GM19372 (cell line): ENCODE measurements around the gene SVBP.
"Not testable (repeated sequence)": the region's sequence is repeated elsewhere in the genome, so short reads cannot be mapped to it uniquely, and the experiment has no call there.

ENCODE experiments used
- ATAC-seq: cut with Tn5 transposase; IDR thresholded peaks from one replicate; pipeline ENCODE4 v1.9.1; 2021; ENCODE audit warnings: mild to moderate bottlenecking, low read depth, moderate library complexity; ENCODE audit not compliant: unreplicated experiment

SVBP gene

DNA sequence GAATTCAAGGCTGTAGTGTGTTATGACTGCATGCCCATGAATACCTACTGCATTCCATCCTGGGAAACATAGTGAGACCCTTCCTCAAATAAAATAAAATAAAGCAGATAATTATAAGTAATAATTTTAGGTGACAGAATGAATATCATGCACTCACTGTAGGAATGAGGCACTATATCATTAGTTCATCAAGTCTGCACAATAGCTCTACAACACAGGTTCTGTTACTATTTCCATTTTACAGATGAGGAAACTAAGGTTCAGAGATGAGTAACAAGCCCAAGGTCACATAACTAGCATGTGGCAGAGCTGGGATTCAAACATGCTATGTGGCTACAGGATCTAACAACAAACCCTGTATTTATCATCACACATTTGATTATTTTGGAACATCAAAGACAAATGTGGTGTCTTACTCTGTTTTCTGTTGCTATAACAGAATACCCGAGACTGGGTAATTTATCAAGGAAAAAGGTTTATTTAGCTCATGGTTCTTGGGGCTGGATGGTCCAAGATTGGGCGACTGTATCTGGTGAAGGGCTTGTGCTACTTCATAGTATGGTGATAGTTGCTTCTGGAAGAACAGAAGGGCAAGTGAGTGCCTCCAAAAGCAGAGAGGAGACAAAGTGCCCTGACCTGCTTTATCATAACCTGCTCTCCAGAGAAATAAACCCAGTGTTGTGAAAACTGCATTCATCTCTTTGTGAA is 24.4 kb upstream of the SVBP start:
- ATAC-seq = no peak

DNA sequence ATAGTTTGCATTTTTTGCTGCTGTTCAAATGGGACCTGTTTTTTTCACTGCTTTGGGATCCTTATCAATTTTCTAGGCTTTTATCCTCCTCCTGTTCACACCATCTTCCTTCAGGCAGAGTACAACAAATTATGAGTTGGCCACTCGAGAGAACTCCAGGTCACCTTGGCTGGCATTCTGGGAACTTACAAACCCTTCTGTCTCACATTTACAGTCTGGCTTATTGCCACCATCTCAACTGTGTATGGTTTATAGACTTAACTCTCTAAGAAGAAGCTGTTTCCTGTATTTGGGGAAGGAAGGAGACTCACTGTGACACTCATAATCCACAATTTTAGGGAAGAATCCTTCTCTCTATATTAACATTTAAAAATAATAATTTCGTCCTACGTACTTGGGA is 23.8 kb upstream of the SVBP start:
- ATAC-seq = no peak

DNA sequence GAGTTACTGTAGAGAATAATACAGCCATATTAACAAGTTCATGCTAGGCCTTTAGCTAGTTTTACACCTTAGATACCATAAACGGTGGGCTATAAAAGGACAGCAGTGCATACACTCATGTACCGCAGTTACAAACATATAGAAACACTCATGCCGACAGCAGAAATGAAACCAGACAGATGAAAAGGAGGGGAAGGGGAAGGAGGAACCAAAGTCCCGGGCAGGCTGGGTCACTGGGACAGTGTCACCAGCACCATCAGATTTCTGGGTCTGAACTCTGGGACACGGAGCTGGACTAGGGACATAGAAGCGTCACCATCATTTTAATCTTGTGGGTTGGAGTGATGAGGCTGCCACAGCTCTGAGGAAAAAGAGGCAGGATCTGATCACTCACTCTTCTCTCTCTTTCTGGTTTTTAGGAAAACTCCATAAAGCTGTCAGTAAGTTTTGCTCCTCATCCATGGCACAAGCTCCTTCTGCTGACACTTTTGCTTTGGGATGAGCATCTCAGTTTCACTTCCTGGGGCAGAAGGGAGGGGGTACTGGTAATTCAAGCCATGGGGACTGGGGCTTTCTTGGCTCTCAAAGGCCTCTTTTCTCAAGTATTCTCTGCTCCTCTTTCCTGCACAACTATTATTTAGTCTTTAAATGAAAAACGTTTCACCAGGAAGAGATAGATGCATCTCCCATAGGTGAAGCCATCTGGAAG is 21.4 kb upstream of the SVBP start:
- ATAC-seq = no peak

DNA sequence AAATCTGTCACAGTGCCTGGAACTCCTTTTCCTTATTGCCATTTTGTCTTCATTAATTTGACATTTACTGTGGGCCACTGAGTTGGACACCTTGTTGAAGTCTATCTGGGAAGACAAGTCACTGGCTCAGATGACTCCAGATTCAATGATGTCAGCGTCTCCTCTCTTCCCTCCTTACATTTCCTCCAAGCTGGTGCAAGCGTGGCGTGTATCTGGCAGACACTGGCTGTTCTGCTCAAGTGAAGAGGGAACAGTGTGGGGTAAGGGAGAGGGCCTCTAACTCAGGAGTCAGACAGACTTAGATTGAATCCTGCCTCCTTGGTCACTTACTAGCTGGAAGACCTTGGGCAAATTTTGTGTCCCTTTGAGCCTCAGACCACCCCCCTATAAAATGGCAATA is 20.5 kb upstream of the SVBP start:
- no peak for ATAC-seq

DNA sequence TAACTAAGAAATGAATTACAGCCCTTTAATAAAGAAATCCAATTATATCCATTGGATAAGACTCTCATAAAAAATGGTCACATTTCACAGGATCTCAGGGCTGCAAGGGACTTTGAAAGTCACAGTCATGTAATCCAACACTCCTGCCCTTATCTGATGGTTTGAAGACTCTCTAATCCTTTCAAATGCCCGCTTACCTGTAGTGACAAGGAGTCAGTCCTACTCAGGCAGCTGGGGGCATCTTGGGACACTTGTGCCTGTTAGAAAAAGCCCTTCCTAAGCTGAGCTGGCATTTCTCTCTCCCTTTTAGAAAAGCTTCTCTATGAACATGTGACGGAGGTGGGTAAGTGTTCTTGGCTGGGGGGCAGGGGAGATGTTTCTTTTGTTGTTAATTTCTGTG is 18.2 kb upstream of the SVBP start:
- no peak for ATAC-seq

DNA sequence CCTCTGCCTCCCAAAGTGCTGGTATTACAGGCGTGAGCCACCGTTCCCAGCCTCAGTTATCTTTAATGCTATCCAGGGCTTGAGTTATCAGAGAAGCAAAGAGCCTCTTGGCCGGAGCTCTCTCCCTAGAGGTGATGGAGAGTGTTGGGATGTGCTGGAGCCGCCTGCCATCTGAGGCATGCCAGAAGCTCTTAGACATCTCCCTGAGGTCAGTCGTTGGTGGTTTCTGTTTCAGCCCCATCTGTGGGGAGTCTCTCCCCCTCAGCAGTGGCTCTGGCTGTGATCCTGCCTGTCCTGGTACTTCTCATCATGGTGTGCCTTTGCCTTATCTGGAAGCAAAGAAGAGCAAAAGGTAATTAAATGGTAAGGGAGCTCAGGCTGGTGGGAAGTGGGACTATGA is 17.6 kb upstream of the SVBP start:
- no peak for ATAC-seq

DNA sequence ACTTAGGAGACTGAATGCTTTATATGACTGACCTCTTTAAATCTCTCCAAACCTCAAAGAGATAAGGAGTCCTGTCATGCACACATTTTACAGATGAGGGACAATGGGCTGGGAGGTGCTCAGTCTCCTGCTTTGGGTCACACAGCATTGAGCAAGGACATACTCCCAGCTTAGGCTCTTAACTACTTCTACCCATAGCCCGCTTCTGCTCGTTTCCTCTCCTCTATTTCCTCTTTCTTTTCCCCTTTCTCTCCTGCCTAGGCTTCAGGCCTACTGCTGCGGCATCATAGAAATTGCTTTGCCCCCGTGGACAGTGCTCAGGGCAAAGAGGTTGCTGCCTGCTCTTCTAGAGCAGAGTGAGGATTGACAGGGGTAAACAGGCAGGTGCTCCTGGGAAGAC is 16.8 kb upstream of the SVBP start:
- ATAC-seq = no peak

DNA sequence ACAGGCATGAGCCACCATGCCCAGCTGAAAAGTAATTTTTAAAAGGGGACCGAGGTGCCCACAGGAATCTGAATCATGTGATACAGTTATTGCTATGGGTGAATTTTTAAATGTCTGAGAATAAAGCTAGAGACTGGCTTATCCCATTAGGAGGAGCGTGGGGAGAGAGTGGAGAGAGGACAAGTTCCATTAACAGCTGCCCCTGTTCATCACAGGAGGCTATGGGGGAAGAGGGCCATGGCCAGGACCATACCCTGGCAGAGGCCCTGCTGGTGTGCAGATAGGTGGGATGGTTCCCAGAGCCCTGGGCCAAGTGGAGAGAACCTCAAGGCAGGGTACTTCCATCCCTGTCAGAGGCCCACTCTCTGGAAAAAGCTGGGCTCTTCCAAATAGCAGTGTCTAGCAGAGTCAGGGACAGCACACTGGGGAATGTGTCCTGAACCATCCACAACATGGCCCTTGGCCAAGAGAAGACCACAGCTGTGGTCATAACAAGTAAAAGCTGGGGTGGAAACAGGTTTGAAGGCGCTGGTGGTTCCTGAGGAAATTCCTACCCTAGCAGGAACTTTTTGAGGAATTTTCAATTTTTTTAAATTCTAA is 15.5 kb upstream of the SVBP start:
- no peak for ATAC-seq

DNA sequence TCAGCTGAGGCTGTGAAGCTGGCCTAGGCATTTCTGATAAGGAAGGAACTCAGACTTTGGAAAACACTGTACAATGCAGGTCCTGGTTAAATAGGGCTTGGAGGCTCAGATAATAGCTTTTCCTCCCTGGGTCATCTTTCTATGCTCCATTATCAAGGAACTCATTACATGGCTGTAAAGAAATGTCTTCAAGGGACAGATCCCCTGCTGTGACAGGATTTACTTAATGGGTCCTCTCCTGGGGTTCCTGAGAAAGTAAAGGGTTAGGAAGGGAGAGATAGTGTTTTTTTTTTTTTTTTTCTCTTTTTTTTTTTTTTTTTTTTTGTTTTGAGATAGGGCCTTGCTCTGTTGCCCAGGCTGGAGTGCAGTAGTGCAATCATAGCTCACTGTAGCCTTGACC is 14.1 kb upstream of the SVBP start:
- no peak for ATAC-seq

DNA sequence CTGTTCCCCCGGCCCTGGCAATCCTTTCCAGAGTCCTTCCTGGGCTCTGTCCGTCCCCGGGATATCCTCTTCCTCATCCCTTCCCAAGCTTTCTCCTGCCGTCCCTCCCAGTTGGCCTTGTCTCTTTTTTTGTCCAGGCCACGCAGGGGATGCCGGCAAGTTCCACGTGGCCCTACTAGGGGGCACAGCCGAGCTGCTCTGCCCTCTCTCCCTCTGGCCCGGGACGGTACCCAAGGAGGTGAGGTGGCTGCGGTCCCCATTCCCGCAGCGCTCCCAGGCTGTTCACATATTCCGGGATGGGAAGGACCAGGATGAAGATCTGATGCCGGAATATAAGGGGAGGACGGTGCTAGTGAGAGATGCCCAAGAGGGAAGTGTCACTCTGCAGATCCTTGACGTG is 13.4 kb upstream of the SVBP start:
- ATAC-seq = no peak

DNA sequence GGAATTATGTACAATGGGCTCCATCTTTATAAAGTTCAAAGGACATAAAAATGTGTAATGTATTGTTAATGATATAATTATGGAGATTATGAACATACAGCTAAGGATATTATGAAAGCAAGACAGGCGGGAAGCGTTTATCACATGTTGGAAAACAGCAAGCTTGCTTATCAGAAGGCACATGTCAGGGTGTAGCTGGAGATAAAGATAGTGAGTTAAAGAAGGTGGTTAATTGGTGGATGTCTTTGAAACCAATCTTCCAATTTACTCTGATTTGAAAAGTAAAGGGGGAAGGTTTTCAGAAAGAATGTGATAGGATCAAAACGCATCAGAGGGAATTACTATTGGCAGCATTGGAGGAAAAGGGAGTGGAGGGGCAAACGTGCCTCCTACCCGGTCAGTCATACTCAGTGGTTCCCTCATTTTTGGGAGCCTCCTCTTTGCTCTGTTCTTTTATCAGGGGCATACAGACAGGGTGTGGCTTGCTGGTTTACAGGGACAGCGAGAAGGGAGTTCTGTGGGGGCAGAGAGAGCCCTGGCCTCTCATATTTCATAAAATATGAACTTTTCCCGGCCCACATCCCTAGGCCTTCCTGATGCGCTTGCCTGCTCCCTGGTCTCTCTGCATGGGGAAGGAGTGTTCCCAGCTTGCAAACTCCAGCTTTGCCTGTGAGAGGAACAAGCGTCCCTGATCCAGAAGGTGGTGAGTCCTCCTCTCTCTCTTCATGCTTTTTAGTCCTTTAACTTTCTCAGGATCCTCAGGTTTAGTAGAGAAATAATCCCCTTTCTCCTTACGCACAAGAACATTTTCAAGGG is 8.0 kb upstream of the SVBP start:
- no peak for ATAC-seq

DNA sequence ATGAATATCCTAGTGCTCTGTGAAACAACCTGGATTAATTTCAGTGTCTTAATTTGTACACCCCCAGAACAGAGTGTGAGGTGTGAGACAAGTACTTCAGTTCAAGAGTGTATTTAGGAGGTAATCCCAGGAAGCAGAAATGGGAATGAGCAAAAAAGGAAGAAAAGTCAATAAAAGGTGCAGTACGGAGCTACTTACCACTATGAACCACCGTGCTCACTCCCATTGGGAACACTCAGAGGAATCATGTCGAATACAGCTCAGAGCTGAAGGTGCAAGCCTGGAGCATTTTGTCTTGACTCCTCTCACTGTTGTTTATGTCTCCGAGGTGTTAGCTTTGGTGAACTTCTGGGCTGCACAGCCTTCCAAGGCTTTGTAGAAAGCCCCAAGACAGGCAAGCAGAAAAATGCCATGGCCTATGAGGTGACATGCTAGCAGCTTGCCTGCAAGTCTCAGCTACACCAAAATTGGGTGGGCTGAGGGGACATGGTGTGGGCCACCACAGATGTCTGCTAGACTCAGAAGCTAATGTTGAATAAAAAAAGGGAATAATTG is 7.4 kb upstream of the SVBP start:
- no peak for ATAC-seq

DNA sequence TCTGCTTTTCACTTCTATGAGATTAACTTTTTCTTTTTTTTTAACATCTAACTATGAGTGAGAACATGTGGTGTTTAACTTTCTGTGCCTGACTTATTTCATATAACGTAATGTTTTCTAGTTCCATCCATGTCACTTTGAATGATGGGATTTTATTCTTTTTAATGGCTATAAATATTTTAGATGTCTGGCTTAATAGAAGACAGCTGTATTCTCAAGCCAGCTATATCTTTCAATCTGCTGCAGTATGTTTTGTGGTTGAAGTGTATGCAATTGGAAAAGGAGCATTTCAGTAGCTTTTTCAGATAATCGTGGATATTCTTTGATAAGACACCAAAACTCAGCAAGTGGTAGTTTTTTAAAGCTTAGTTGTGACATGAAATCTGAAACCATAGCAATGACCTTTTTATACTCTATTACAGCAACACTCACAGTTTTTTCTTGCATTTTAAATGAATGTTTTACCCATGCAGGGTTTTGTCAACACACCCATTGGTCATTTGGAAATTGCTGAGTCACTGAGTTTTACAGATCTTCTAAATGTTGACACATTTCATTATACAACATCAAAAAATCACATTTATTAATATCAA is 5.7 kb upstream of the SVBP start:
- no peak for ATAC-seq

DNA sequence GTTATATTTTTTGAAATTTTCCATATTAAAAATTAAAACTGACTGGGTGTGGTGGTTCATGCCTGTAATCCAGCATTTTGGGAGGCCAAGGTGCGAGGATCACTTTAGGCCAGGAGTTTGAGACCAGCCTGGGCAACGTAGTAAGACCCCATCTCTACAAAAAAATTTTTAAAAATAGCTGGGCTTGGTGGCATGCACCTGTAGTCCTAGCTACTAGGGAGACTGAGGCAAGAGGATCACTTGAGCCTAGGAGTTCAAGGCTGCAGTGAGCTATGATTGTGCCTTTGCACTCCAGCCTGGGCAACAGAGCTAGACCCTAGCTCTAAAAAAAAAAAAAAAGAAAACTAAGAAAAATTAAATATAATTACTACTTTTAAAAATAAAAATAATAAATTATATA is 4.5 kb upstream of the SVBP start:
- ATAC-seq = no peak

DNA sequence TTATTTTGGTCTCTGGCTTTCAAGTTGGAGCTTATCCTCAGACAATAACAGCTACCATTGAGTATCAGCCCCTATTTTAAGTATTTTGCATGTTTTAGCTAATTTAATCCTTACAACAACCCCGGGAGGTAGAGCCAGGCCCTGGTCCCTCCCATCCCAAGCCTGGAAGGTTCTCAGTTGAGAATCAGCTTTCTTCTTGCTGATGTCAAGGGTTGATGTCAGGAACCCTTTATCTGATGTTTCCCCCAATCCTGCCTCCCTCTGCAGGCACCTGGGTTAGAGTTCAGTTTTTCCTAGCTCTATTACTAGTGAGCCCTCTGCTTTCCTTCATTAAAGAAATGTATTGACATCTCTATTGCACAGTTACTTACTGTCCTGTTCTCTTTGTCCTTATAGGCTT is 3.6 kb upstream of the SVBP start:
- ATAC-seq = no peak

DNA sequence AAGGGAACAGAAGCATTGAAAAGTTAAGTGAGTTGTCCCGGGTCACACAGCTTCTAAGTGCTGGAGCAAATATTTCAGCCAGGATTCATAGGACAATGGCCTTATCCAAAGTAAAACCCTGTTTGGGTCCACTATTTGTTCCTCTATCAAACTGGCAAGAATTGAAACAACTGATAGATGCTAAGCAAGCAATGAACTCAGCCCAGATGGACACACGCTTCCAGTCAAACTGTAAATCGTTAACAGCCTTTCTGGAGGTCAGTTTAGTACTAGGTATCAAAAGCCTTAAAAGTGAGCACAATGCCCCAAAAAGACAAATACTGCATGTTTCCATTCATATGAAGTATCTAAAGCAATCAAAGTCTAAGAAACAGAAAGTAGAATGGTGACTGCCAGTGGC is 779 bp upstream of the SVBP start:
- no peak for ATAC-seq

DNA sequence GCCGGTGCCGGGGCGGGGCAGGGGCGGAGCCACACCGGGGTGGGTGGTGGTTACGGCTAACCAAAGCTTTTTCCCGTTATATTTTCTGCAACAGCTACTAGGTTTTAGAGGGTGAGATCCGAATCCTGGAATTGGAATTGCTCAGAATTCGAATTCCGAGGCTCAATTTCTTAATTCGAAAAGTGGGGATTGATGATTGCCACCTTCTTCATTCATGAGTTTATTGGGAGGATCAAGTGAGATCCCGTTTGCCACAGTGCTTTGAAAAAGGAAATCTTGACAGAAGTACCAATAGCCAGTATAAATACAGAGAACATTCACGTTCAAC is 207 bp upstream of the SVBP start:
- no peak for ATAC-seq

DNA sequence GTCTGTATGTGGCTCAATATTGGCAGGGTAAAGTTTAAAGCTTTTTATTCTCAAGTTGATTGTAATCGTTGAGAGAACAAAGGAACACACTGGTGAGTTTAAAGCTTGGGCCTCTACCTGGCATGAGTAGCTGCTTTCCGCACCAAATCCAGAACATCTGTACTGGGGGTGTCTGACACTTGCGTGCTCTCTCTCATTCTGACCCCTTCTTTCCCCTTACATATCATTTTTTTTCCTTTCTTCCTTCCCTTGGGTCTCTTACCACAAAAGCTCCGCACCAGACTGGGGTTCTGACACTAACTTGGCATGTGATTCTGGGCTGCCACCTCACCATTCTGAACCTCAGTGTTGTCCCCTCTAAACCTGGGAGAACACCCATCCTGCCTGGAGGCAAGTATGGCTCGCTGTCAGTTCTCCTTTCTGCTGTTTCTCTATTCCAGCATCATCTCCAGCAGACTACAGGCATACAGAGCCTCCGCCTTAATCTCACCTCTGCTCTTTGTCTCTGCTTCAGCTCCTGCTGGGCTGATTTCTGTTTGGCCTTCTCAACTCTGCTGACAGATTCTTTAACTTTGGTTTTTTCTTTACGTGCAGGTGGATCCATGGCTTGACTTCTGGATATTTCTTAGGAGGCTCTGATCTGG is 1.1 kb downstream of the SVBP start:
- no peak for ATAC-seq

DNA sequence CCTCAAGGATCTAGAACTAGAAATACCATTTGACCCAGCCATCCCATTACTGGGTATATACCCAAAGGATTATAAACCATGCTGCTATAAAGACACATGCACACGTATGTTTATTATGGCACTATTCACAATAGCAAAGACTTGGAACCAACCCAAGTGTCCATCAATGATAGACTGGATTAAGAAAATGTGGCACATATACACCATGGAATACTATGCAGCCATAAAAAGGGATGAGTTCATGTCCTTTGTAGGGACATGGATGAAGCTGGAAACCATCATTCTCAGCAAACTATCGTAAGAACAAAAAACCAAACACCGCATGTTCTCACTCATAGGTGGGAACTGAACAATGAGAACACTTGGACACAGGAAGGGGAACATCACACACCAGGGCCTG is 2.4 kb downstream of the SVBP start:
- ATAC-seq = not testable (repeated sequence)

DNA sequence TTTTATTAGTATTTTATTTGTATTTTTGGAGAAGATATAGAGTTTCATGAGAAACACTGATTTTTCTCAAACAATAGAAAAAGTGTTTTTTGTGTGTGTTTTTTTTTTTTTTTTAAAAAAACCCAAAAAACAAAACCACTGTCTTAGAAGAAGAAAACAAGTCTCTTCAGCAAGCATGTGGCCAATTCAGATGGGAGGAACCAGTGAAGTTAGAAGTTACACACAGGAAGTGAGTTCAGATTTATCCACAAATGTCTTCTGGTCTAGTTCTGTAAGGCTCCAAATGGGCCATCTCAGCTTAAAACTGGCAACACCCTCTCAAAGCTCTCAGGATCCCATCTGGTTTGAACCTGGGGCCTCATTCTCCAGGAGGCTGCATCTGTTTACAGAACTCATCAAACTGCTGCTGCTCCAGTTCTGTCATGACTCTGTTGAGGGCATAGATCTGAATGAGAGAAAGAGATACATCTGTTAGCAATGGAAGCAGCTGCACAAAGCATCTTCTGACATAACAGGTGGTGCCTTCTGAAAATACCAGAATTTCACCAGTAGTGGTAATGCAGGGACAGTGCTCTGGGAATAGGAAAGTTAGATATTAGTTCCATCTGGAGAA is 10.0 kb downstream of the SVBP start:
- ATAC-seq = no peak
